ENCODE measurements around the gene RCBTB2. TPM values are rescaled to one million over a fixed set of nuclear protein-coding genes. Genes with fewer than 3 reads are reported as not detected.

RCBTB2 gene
- total RNA-seq, 1 donor from 2014 or later, result 5.6 TPM

- H3K27me3 ChIP-seq (ENCODE audit: control insufficient read depth, insufficient read depth, low read length), result no peaks in the 10 kb centered on the region
- no peak for TF ChIP-seq CTCF (IDR thresholded peaks at IDR 0.05; ENCODE audit: insufficient read depth, low read length, poor library complexity, severe bottlenecking)
- no peaks in the 10 kb centered on the region for H3K36me3 ChIP-seq (ENCODE audit: control insufficient read depth, insufficient read depth, low read length)
- no peak overlapping the region for H3K4me3 ChIP-seq (ENCODE audit: low read depth, low read length)
- DNase-seq (ENCODE audit: low read depth), result no peak
Measured at GRCh38 chr13:48530833-48531232, 2.0 kb downstream of the RCBTB2 start.

GRCh38 chr13:48528720-48529119 is 4.2 kb downstream of the RCBTB2 start:
- Histone ChIP-seq H3K36me3 (ENCODE audit: control insufficient read depth, insufficient read depth, low read length) (no peaks in the 10 kb centered on the region), H3K27me3 (ENCODE audit: control insufficient read depth, insufficient read depth, low read length) (no peaks in the 10 kb centered on the region), H3K4me3 (ENCODE audit: low read depth, low read length) (no peak overlapping the region)
- TF ChIP-seq CTCF (IDR thresholded peaks at IDR 0.05; ENCODE audit: insufficient read depth, low read length, poor library complexity, severe bottlenecking), result no peak
- no peak for DNase-seq (ENCODE audit: low read depth)

- DNase-seq (ENCODE audit: low read depth), result no peak
- Histone ChIP-seq H3K36me3 (ENCODE audit: control insufficient read depth, insufficient read depth, low read length) (no peaks in the 10 kb centered on the region), H3K4me3 (ENCODE audit: low read depth, low read length) (no peak overlapping the region), H3K27me3 (ENCODE audit: control insufficient read depth, insufficient read depth, low read length) (no peaks in the 10 kb centered on the region)
- no peak for TF ChIP-seq CTCF (IDR thresholded peaks at IDR 0.05; ENCODE audit: insufficient read depth, low read length, poor library complexity, severe bottlenecking)
Measured at GRCh38 chr13:48527955-48528354, 4.9 kb downstream of the RCBTB2 start.

- no peaks in the 10 kb centered on the region for H3K36me3 ChIP-seq (ENCODE audit: control insufficient read depth, insufficient read depth, low read length)
- H3K4me3 ChIP-seq (ENCODE audit: low read depth, low read length), result no peak overlapping the region
- no peak for TF ChIP-seq CTCF (IDR thresholded peaks at IDR 0.05; ENCODE audit: insufficient read depth, low read length, poor library complexity, severe bottlenecking)
- no peaks in the 10 kb centered on the region for H3K27me3 ChIP-seq (ENCODE audit: control insufficient read depth, insufficient read depth, low read length)
- DNase-seq (ENCODE audit: low read depth), result no peak
Measured at GRCh38 chr13:48526286-48526685, 6.6 kb downstream of the RCBTB2 start.

GRCh38 chr13:48518083-48518482 is 14.8 kb downstream of the RCBTB2 start:
- Histone ChIP-seq H3K27me3 (ENCODE audit: control insufficient read depth, insufficient read depth, low read length) (no peaks in the 10 kb centered on the region), H3K36me3 (ENCODE audit: control insufficient read depth, insufficient read depth, low read length) (no peaks in the 10 kb centered on the region), H3K4me3 (ENCODE audit: low read depth, low read length) (no peak overlapping the region)
- DNase-seq (ENCODE audit: low read depth), result no peak
- no peak for TF ChIP-seq CTCF (IDR thresholded peaks at IDR 0.05; ENCODE audit: insufficient read depth, low read length, poor library complexity, severe bottlenecking)

- Histone ChIP-seq H3K27me3 (ENCODE audit: control insufficient read depth, insufficient read depth, low read length) (no peaks in the 10 kb centered on the region), H3K36me3 (ENCODE audit: control insufficient read depth, insufficient read depth, low read length) (no peaks in the 10 kb centered on the region), H3K4me3 (ENCODE audit: low read depth, low read length) (no peak overlapping the region)
- no peak for DNase-seq (ENCODE audit: low read depth)
- no peak for TF ChIP-seq CTCF (IDR thresholded peaks at IDR 0.05; ENCODE audit: insufficient read depth, low read length, poor library complexity, severe bottlenecking)
Measured at GRCh38 chr13:48515732-48516131, 17.1 kb downstream of the RCBTB2 start.
